Pancreas (tissue), 10 donors: Measurements from ENCODE around the gene ALDOA. TPM values are rescaled to one million over a fixed set of nuclear protein-coding genes. Genes with fewer than 3 reads are reported as not detected.

Source experiments
- ATAC-seq, 4 donors: fragments of 200-7000 bp; cut with Tn5 transposase; one replicate each; pipeline versions ENCODE4 v1.8.0 to v1.9.1; 2020; ENCODE audit warnings: mild to moderate bottlenecking in 4 of 4, moderate library complexity in 4 of 4
- DNase-seq, 6 donors: peaks; one replicate each; pipeline ENCODE4 v3.0.0-alpha.2; 2020
- FAIRE-seq: peaks from 2 replicates; lab custom pipeline; 2012; peaks lifted over from hg19 to GRCh38; lab: Jason Lieb, UNC
- H3K27ac ChIP-seq, 4 donors: fragments of 200-600 bp; sonication (generic); 1 replicate in 3 of 4; 2 replicates in 1 of 4; pipeline versions ENCODE4 v1.5.0 to v1.8.0; 2020
- H3K27me3 ChIP-seq, 4 donors: fragments of 200-600 bp; one replicate each; pipeline ENCODE4 v1.8.0; 2021
- H3K36me3 ChIP-seq, 3 donors: fragments of 200-600 bp; sonication (generic) in 1 of 3; one replicate each; pipeline versions ENCODE4 v1.5.0 to v1.8.0; 2020 to 2021
- H3K4me1 ChIP-seq, 3 donors: fragments of 200-600 bp; one replicate each; pipeline ENCODE4 v1.8.0; 2021
- H3K4me3 ChIP-seq, 4 donors: fragments of 200-600 bp; sonication (generic) in 2 of 4; one replicate each; pipeline versions ENCODE4 v1.5.0 to v1.8.0; 2020 to 2021
- H3K9me3 ChIP-seq, 4 donors: fragments of 200-600 bp; one replicate each; pipeline ENCODE4 v1.8.0; 2021
- WGBS, 2 donors: extraction: QIAGEN DNeasy Blood & Tissue Kit; methylation state at CpG; one replicate each; pipeline ENCODE4 v1.1.7; 2013; 5-methylcytosine and 5-hydroxymethylcytosine counted together
- intact Hi-C, 3 donors: fragments of 100-400 bp; cut with DNase I; formaldehyde crosslinking; loops; one replicate each; pipeline versions ENCODE4 v1.11.1 to v1.14.2; 2022
- polyA plus RNA-seq, 2 donors: library from polyadenylated mRNA; stranded (reverse); fragments of 200-250 nt; gene quantifications; one replicate each; pipeline ENCODE4 v1.2.3, GENCODE V29; 2013
- total RNA-seq, 6 donors: library from RNA; stranded (reverse); fragmentation: NEBNext Ultra II Directional in 4 of 6; extraction: Animal tissue kit (Norgen Biotek cat#: 25700) in 4 of 6; gene quantifications; one replicate each; pipeline versions ENCODE4 v1.2.1 to v1.2.4, GENCODE V29; 2021 to 2023
- TF ChIP-seq, protein P1 (sequence below), 4 donors: fragments of 200-600 bp; sonication (generic) in 3 of 4; IDR thresholded peaks; one replicate each; pipeline versions ENCODE4 v1.5.0 to v1.8.0; 2021; ENCODE audit warnings: antibody characterized with exemption in 4 of 4
- donor health status: healthy with polysubstance abuse.
- donor health status: DM: no; HTN: no; CAD: no; lungs with moderate emphysema.
- donor health status: DM: no; HTN: no; CAD: no.
- donor health status: control.
- donor health status: control.
- donor health status: Bipolar disorder and iron deficiency.
- donor health status: DM: yes; HTN: yes; CAD: no.
- donor health status: DM: no; HTN: no; CAD: no.
- donor health status: DM: no; HTN: no; CAD: no.
- donor health status: DM: yes; HTN: yes; CAD: no.

The ALDOA gene
- total and polyA plus RNA-seq, 8 donors, result 234 to 425 (median 327) TPM

DNA sequence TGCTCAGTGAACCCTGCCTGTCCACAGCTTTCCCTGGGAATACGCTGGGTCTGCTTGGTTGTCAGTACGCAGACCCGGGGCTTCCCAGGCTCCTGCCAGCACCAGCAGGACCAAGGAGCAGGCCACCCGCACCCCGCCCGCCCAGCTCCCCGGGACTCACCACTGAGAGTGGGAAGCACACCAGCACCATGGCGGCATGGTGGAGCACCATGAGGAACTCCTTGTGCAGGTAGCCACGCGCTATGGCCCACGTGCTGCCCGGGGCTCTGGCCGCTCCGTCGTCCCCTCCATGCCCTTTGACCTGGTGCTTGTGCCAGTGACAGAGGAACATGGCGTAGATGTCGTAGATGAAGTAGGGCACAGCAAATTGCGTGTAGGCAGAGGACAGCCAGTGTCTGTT, 39.1 kb upstream of the ALDOA start:
- intact Hi-C loops, result no loop called here
- ATAC-seq (no peak), DNase-seq (peak in 1 of 6 donors; percentile 61), FAIRE-seq (no peak)
- Histone ChIP-seq H3K36me3 (no peaks in the 10 kb centered on the region), H3K4me1 (peaks cover 0 to 5% (median 0%) of the 10 kb centered on the region in 3 donors), H3K9me3 (no peaks in the 10 kb centered on the region), H3K27me3 (peaks cover 0 to under 1% (median 0%) of the 10 kb centered on the region in 4 donors), H3K4me3 (no peak overlapping the region), H3K27ac (no peak overlapping the region)
- TF ChIP-seq, protein P1, sequence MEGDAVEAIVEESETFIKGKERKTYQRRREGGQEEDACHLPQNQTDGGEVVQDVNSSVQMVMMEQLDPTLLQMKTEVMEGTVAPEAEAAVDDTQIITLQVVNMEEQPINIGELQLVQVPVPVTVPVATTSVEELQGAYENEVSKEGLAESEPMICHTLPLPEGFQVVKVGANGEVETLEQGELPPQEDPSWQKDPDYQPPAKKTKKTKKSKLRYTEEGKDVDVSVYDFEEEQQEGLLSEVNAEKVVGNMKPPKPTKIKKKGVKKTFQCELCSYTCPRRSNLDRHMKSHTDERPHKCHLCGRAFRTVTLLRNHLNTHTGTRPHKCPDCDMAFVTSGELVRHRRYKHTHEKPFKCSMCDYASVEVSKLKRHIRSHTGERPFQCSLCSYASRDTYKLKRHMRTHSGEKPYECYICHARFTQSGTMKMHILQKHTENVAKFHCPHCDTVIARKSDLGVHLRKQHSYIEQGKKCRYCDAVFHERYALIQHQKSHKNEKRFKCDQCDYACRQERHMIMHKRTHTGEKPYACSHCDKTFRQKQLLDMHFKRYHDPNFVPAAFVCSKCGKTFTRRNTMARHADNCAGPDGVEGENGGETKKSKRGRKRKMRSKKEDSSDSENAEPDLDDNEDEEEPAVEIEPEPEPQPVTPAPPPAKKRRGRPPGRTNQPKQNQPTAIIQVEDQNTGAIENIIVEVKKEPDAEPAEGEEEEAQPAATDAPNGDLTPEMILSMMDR (IDR thresholded peaks at IDR 0.05), result no peak
- WGBS, 2 donors, result 69 to 81% methylated on average over 18 of the region's 18 CpGs

DNA sequence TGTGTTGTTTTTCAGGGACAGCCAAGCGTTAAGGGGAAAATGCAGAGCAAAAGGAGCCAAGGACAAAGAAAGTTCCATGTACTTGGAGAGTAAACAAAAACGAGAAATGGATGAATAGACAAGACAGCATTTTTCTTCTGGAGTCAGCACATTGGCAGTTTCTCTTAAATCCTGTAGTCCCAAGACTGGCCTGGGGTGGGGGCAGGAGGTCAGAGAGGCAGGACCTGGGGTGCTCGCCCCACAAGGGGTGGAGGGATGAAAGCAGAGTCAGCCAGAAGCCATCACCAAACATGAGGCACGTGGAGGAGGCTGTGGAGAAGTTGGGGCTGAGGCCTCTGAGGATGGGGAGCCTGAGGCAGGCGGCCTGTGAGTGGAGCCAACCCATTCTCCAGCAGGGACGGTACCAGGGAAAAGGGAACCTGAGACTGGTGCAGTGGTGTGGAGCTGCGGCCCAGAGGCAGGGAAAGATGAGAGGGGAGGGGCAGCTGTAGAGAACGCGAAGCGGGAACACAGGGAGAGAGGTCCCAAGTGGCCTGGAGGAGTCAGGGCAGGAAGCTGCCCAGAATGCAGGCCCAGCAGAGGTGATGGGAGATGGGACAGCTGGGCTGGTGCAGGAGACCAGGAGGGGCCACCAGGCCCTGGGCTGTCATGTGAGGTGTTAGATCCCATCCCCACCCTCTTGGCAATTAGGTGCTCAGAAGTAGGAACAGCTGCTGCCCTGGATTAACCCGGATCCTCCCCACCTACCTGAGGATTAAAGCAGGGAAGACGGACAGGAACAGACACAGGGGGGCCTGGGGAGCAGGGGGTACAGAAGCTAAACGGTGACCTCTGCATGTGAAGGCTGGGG, 37.7 kb upstream of the ALDOA start:
- intact Hi-C loops, result no loop called here
- TF ChIP-seq, protein P1 (IDR thresholded peaks at IDR 0.05), result no peak
- Histone ChIP-seq H3K36me3 (no peaks in the 10 kb centered on the region), H3K4me1 (peaks cover 0 to 5% (median 0%) of the 10 kb centered on the region in 3 donors), H3K27me3 (peaks cover 0 to 11% (median 0%) of the 10 kb centered on the region in 4 donors), H3K9me3 (no peaks in the 10 kb centered on the region), H3K27ac (no peak overlapping the region), H3K4me3 (no peak overlapping the region)
- WGBS, 2 donors, result 45 to 48% methylated on average over 13 of the region's 13 CpGs
- DNase-seq, result no peak
- FAIRE-seq, result no peak
- no peak for ATAC-seq

DNA sequence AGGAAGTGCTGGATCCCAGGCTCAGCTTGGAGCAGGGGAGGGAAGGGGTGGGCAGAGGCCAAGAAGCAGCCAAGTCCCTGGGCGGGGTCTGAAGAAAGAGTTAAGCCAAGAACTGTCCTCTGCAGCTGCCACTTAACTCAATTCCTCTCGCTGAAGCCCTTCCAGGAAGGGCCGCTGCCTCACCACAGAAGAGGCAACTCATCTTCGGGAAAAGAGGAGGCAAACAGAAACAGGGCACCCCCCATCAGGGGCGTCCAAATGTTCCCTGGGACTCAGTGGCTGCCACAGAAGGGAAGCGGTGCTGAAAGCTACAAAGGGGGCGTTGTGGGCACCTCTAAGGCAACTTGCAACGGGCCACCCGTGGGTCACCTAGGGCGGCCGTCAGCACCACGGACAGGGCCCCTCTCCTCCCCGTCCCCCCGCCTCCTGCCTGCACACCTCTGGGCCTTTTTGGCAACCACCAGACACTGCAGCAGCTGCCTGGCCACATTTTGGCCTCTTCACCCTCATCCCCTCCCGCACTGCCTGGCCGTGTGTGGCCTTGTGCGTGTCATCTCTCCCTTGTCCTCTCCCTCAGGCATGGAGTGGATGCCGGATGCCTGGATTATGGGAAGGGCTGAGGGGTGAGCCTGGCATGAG, 37.0 kb upstream of the ALDOA start:
- no peak for DNase-seq
- H3K27ac ChIP-seq, result no peak overlapping the region
- 18 to 23% methylated on average over 18 of the region's 18 CpGs for WGBS, 2 donors
- H3K36me3 ChIP-seq, result no peaks in the 10 kb centered on the region
- ATAC-seq, result peak in 3 of 4 donors; percentile 30 to 69 (median 53)
- TF ChIP-seq, protein P1 (IDR thresholded peaks at IDR 0.05), result no peak
- H3K9me3 ChIP-seq, result no peaks in the 10 kb centered on the region
- intact Hi-C loops, result no loop called here
- H3K4me1 ChIP-seq, result peaks cover 0 to 5% (median 0%) of the 10 kb centered on the region in 3 donors
- no peak for FAIRE-seq
- no peak overlapping the region for H3K4me3 ChIP-seq
- peaks cover 0 to 18% (median 1%) of the 10 kb centered on the region in 4 donors for H3K27me3 ChIP-seq

DNA sequence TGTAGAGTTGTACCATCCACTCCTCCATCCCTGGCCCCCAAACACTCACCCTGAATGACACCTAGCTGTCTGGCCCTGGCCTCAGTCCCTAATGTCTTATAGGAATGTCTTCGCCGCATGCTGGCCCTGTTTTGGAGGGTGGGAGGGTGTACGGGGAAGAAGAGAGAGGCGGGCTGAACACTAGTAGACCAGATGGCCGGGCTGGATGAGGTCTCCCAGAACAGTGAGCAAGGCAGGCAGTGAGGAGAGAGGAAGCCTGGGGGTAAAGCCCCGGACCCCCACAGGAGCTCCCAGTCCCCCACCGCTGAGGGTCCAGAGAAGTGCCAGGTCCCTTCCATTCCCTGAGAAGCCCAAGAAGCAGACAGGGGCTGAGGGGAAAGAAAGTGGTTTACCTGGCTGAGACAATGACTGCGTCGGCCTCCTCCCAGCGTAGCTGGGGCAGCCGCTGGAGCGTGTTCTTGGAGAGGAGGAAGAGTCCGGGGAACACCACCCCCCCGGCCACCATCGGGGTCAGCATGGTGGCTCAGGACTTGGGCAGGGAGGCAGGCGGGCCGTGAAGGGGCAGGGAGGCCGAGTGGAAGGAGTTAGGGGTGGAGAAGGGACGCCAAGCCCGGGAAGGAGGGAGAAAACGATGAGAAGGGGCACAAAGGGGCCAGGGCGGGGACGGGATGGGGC, 35.4 kb upstream of the ALDOA start:
- Histone ChIP-seq H3K4me1 (peaks cover 0 to 5% (median 0%) of the 10 kb centered on the region in 3 donors), H3K9me3 (no peaks in the 10 kb centered on the region), H3K27ac (no peak overlapping the region), H3K27me3 (peaks cover 0 to 19% (median 2%) of the 10 kb centered on the region in 4 donors), H3K4me3 (no peak overlapping the region), H3K36me3 (no peaks in the 10 kb centered on the region)
- 27 to 29% methylated on average over 23 of the region's 23 CpGs for whole genome bisulfite sequencing, 2 donors
- intact Hi-C loops, result no loop called here
- TF ChIP-seq, protein P1 (IDR thresholded peaks at IDR 0.05), result no peak
- DNase-seq (no peak), FAIRE-seq (no peak), ATAC-seq (no peak)
